Measurements from ENCODE around the gene SLC28A3.

DNA sequence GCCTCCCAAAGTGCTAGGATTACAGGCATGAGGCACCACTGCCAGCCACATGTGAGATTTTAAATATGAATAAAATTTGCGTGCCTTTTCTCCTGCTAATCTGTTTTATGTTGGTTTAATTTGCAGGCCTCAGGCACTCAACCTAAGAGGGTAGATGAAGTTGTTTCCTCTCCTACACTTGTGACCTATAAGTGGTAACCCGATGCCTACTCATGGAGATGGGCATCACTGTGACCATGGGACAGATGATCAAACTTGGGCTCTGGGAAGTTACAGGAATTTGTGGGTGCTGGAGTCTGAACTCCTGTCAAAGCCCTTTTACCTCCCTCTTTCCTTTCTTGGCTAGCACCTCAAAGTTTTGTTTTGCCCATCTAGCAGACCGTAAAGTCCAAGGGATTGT, 1.1 kb downstream of the SLC28A3 start:
- TF ChIP-seq, protein P1, sequence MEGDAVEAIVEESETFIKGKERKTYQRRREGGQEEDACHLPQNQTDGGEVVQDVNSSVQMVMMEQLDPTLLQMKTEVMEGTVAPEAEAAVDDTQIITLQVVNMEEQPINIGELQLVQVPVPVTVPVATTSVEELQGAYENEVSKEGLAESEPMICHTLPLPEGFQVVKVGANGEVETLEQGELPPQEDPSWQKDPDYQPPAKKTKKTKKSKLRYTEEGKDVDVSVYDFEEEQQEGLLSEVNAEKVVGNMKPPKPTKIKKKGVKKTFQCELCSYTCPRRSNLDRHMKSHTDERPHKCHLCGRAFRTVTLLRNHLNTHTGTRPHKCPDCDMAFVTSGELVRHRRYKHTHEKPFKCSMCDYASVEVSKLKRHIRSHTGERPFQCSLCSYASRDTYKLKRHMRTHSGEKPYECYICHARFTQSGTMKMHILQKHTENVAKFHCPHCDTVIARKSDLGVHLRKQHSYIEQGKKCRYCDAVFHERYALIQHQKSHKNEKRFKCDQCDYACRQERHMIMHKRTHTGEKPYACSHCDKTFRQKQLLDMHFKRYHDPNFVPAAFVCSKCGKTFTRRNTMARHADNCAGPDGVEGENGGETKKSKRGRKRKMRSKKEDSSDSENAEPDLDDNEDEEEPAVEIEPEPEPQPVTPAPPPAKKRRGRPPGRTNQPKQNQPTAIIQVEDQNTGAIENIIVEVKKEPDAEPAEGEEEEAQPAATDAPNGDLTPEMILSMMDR (IDR thresholded peaks at IDR 0.05; ENCODE audit: insufficient read depth, low read length) = no peak
- no peak for TF ChIP-seq POLR2AphosphoS5 (IDR thresholded peaks at IDR 0.05; ENCODE audit: low read depth)
- TF ChIP-seq, protein P2, sequence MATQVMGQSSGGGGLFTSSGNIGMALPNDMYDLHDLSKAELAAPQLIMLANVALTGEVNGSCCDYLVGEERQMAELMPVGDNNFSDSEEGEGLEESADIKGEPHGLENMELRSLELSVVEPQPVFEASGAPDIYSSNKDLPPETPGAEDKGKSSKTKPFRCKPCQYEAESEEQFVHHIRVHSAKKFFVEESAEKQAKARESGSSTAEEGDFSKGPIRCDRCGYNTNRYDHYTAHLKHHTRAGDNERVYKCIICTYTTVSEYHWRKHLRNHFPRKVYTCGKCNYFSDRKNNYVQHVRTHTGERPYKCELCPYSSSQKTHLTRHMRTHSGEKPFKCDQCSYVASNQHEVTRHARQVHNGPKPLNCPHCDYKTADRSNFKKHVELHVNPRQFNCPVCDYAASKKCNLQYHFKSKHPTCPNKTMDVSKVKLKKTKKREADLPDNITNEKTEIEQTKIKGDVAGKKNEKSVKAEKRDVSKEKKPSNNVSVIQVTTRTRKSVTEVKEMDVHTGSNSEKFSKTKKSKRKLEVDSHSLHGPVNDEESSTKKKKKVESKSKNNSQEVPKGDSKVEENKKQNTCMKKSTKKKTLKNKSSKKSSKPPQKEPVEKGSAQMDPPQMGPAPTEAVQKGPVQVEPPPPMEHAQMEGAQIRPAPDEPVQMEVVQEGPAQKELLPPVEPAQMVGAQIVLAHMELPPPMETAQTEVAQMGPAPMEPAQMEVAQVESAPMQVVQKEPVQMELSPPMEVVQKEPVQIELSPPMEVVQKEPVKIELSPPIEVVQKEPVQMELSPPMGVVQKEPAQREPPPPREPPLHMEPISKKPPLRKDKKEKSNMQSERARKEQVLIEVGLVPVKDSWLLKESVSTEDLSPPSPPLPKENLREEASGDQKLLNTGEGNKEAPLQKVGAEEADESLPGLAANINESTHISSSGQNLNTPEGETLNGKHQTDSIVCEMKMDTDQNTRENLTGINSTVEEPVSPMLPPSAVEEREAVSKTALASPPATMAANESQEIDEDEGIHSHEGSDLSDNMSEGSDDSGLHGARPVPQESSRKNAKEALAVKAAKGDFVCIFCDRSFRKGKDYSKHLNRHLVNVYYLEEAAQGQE (IDR thresholded peaks at IDR 0.05; ENCODE audit: insufficient replicate concordance, low read depth) = no peak
- no peak for TF ChIP-seq GABPA (IDR thresholded peaks at IDR 0.05; ENCODE audit: low read depth)
- no peak for TF ChIP-seq SPI1 (IDR thresholded peaks at IDR 0.05; ENCODE audit: borderline replicate concordance, low read depth)

Data from HL-60 (cell line).